Measurements from ENCODE around the gene TIGD3.
"Not testable (repeated sequence)": the region's sequence is repeated elsewhere in the genome, so short reads cannot be mapped to it uniquely, and the experiment has no call there.

TIGD3 gene

GRCh38 chr11:65329944-65330403 is 24.6 kb upstream of the TIGD3 start:
- TF ChIP-seq POLR2A (IDR thresholded peaks at IDR 0.05; ENCODE audit: extremely low read depth, insufficient read length) (peak; percentile 24), CTCF (IDR thresholded peaks at IDR 0.05; ENCODE audit: low read depth, low read length) (peak; percentile 71), MYC (IDR thresholded peaks at IDR 0.05; ENCODE audit: low read depth, low read length) (peak; percentile 91; the same call in 1 of the 2 replicates), MAX (IDR thresholded peaks at IDR 0.05; ENCODE audit: low read depth, low read length) (peak; percentile 85)
- peak overlapping the region; percentile 33 for H3K4me3 ChIP-seq (ENCODE audit: low read depth, low read length)
- peak; percentile 93 for DNase-seq (ENCODE audit: low read depth)

DNA sequence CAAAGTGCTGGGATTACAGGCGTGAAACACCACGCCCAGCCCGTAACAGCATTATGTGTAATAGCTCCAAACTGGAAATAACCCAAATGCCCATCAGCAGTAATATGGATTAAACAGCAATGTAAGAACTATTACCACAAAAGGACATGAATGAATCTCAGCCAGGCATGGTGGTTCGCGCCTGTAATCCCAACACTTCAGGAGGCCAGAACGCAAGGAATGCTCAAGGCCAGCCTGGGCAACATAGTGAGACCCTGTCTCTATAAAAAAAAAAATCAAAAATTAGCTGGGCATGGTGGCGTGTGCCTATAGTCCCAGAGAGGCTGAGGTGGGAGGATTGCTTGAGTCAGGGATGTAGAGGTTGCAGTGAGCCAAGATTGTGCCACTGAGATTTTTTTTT is 24.0 kb upstream of the TIGD3 start:
- no peak overlapping the region for H3K4me3 ChIP-seq (ENCODE audit: low read depth, low read length)
- no peak for DNase-seq (ENCODE audit: low read depth)
- TF ChIP-seq MAX (IDR thresholded peaks at IDR 0.05; ENCODE audit: low read depth, low read length) (no peak), CTCF (IDR thresholded peaks at IDR 0.05; ENCODE audit: low read depth, low read length) (no peak), POLR2A (IDR thresholded peaks at IDR 0.05; ENCODE audit: extremely low read depth, insufficient read length) (no peak), MYC (IDR thresholded peaks at IDR 0.05; ENCODE audit: low read depth, low read length) (no peak)

DNA sequence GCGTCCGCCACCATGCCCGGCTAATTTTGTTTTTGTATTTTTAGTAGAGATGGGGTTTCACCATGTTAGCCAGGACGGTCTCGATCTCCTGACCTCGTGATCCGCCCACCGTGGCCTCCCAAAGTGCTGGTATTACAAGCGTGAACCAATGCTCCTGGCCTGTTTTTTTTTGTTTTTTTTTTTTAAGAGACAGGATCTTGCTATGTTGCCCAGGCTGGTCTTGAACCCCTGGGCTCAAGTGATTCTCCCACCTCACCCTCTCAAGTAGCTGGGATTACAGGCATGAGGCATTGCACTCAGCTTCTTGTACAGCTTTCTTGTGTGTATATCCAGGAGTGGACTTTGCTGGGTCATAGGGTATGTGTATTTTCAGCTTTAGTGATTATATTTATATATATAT is 22.0 kb upstream of the TIGD3 start:
- not testable (repeated sequence) for H3K4me3 ChIP-seq (ENCODE audit: low read depth, low read length); DNase-seq (ENCODE audit: low read depth)

GRCh38 chr11:65334696-65335295 is 19.8 kb upstream of the TIGD3 start:
- no peak for DNase-seq (ENCODE audit: low read depth)
- TF ChIP-seq CTCF (IDR thresholded peaks at IDR 0.05; ENCODE audit: low read depth, low read length) = no peak
- peak overlapping the region; percentile 92 for H3K4me3 ChIP-seq (ENCODE audit: low read depth, low read length)

DNA sequence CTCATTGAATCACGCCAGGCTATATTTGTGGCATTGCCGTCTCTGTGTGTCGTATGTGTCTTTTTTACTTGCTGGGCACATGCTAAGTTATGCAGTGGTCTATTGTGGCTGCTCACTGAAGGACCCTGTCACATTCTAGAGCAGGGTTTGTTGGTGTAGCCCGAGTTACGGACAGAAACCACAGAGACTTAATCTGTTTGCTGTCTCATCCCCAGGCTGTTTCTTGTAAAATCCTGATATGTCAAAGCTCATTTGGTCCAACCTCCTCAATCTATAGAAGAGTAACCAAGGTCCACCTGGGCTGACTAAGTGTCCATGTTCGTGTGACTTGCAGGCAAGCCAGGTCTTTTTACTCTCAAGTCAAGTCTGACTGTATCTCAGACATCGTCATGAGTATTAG is 15.9 kb upstream of the TIGD3 start:
- TF ChIP-seq CTCF (IDR thresholded peaks at IDR 0.05; ENCODE audit: low read depth, low read length) = no peak
- no peak for TF ChIP-seq MAX (IDR thresholded peaks at IDR 0.05; ENCODE audit: low read depth, low read length)
- TF ChIP-seq POLR2A (IDR thresholded peaks at IDR 0.05; ENCODE audit: extremely low read depth, insufficient read length) = no peak
- no peak for TF ChIP-seq MYC (IDR thresholded peaks at IDR 0.05; ENCODE audit: low read depth, low read length)
- no peak for DNase-seq (ENCODE audit: low read depth)
- H3K4me3 ChIP-seq (ENCODE audit: low read depth, low read length) = no peak overlapping the region

- DNase-seq (ENCODE audit: low read depth) = no peak
- H3K4me3 ChIP-seq (ENCODE audit: low read depth, low read length) = no peak overlapping the region
- TF ChIP-seq POLR2A (IDR thresholded peaks at IDR 0.05; ENCODE audit: extremely low read depth, insufficient read length) = no peak
- no peak for TF ChIP-seq MAX (IDR thresholded peaks at IDR 0.05; ENCODE audit: low read depth, low read length)
- TF ChIP-seq MYC (IDR thresholded peaks at IDR 0.05; ENCODE audit: low read depth, low read length) = no peak
- TF ChIP-seq CTCF (IDR thresholded peaks at IDR 0.05; ENCODE audit: low read depth, low read length) = no peak
These were observed 14.3 kb upstream of the TIGD3 start for GRCh38 chr11:65340226-65340625.
